Upper lobe of left lung (tissue), 6 donors: ENCODE data around the gene DPP6. TPM values are rescaled to one million over a fixed set of nuclear protein-coding genes. Genes with fewer than 3 reads are reported as not detected.

ENCODE experiments used
- ATAC-seq, 2 donors: fragments of 200-7000 bp; cut with Tn5 transposase; one replicate each; pipeline ENCODE4 v1.9.1; 2022; ENCODE audit warnings: mild to moderate bottlenecking in 2 of 2, moderate library complexity in 2 of 2; ENCODE audit not compliant: low FRiP score in 2 of 2
- DNase-seq, 2 donors: peaks; one replicate each; pipeline ENCODE4 v3.0.0-alpha.2; 2019 to 2020
- H3K27ac ChIP-seq, 4 donors: fragments of 200-600 bp; sonication (generic); one replicate each; pipeline ENCODE4 v1.5.1; 2016 to 2019
- H3K27me3 ChIP-seq, 4 donors: fragments of 200-600 bp; sonication (generic); one replicate each; pipeline ENCODE4 v1.5.1; 2017 to 2019
- H3K36me3 ChIP-seq, 4 donors: fragments of 200-600 bp; sonication (generic); one replicate each; pipeline ENCODE4 v1.5.1; 2016 to 2019
- H3K4me1 ChIP-seq, 4 donors: fragments of 200-600 bp; sonication (generic); one replicate each; pipeline ENCODE4 v1.5.1; 2018 to 2019
- H3K4me3 ChIP-seq, 4 donors: fragments of 200-600 bp; sonication (generic); one replicate each; pipeline ENCODE4 v1.5.1; 2017 to 2019; ENCODE audit warnings: mild to moderate bottlenecking in 2 of 4, moderate library complexity in 1 of 4
- H3K9me3 ChIP-seq, 4 donors: fragments of 200-600 bp; sonication (generic); one replicate each; pipeline ENCODE4 v1.5.1; 2018 to 2019
- EP300 ChIP-seq, 4 donors: sonication (generic); formaldehyde crosslinking; IDR thresholded peaks; one replicate each; pipeline ENCODE4 v1.5.1; 2017; ENCODE audit warnings: antibody characterized with exemption in 4 of 4, control low read depth in 2 of 4
- POLR2A ChIP-seq, 4 donors: fragments of 450-650 bp; IDR thresholded peaks; one replicate each; pipeline ENCODE4 v1.5.1; 2016 to 2017; ENCODE audit warnings: antibody characterized with exemption in 4 of 4, mild to moderate bottlenecking in 2 of 4
- POLR2AphosphoS5 ChIP-seq, 2 donors: sonication (generic); formaldehyde crosslinking; IDR thresholded peaks; one replicate each; pipeline ENCODE4 v1.5.1; 2017; ENCODE audit warnings: antibody characterized with exemption in 2 of 2
- WGBS, 2 donors: methylation state at CpG; one replicate each; pipeline ENCODE4 v1.1.5; 2017 to 2018; 5-methylcytosine and 5-hydroxymethylcytosine counted together
- total RNA-seq, 6 donors: library from RNA; depleted of rRNA in 4 of 6; stranded (reverse); fragments of >200 nt in 4 of 6; gene quantifications; one replicate each; pipeline versions ENCODE4 v1.1.0 to v1.2.1, GENCODE V29; 2016 to 2021
- TF ChIP-seq, protein P1 (sequence below), 6 experiments: fragments of 450-650 bp in 4 of 6; fragments of 200-600 bp in 2 of 6; sonication (generic) in 2 of 6; IDR thresholded peaks; one replicate each; pipeline ENCODE4 v1.5.1; 2016 to 2019; ENCODE audit warnings: antibody characterized with exemption in 6 of 6
- donor health status: DM: no; HTN: no; CAD: no; lungs with moderate emphysema.
- donor health status: DM: no; HTN: yes; CAD: no; lungs with severe emphysema.

The DPP6 gene
- total RNA-seq, 6 donors from 2014 or later, result 0.49 to 3.1 (median 0.86) TPM; not detected in 2

DNA sequence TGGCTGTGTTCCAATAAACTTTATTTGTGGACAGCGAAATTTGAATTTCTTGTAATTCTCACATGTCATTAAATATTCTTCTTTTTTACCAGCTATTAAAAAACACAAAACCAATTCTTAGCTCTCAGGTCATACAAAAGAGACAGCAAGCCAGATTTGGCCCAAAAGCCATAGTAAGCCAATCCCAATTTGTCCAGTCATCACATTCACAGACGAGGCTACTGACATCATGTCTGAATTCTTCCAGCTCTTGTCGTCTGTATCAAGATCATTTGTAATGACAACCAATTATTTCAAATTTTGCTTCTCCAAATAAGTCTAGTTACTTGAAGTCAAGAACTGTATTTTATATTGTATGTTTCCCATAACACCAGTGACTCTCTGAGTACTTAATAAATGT, 684.2 kb downstream of the DPP6 start:
- no peak for TF ChIP-seq EP300 (IDR thresholded peaks at IDR 0.05)
- TF ChIP-seq POLR2AphosphoS5 (IDR thresholded peaks at IDR 0.05), result no peak
- TF ChIP-seq, protein P1, sequence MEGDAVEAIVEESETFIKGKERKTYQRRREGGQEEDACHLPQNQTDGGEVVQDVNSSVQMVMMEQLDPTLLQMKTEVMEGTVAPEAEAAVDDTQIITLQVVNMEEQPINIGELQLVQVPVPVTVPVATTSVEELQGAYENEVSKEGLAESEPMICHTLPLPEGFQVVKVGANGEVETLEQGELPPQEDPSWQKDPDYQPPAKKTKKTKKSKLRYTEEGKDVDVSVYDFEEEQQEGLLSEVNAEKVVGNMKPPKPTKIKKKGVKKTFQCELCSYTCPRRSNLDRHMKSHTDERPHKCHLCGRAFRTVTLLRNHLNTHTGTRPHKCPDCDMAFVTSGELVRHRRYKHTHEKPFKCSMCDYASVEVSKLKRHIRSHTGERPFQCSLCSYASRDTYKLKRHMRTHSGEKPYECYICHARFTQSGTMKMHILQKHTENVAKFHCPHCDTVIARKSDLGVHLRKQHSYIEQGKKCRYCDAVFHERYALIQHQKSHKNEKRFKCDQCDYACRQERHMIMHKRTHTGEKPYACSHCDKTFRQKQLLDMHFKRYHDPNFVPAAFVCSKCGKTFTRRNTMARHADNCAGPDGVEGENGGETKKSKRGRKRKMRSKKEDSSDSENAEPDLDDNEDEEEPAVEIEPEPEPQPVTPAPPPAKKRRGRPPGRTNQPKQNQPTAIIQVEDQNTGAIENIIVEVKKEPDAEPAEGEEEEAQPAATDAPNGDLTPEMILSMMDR (IDR thresholded peaks at IDR 0.05), result no peak
- TF ChIP-seq POLR2A (IDR thresholded peaks at IDR 0.05), result no peak
- 67 to 78% methylated on average over 3 of the region's 3 CpGs for WGBS, 2 donors
- no peaks in the 10 kb centered on the region for H3K36me3 ChIP-seq
- no peak overlapping the region for H3K4me3 ChIP-seq
- no peaks in the 10 kb centered on the region for H3K9me3 ChIP-seq
- no peaks in the 10 kb centered on the region for H3K4me1 ChIP-seq
- no peak overlapping the region for H3K27ac ChIP-seq
- ATAC-seq (no peak), DNase-seq (no peak)
- no peaks in the 10 kb centered on the region for H3K27me3 ChIP-seq

DNA sequence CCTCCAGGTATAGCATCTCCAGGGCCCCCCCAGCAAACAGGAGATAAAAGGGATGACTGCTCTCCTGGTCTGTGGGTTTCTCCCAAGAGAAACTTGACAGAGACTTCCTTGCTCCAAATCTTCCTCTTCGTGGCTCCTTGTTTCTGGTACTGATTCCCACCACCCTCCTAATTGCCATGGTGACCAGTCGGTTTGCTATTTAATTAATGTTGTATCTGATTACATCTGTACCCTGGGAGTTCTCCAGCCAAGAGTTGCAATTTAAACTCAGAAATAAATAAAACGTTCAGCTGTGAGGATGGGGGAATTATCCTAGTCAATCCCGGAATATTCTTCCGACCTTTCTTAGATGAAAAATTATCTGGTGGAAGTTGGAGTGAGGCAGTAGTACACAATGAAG, 686.0 kb downstream of the DPP6 start:
- Histone ChIP-seq H3K27ac (no peak overlapping the region), H3K4me3 (no peak overlapping the region), H3K27me3 (no peaks in the 10 kb centered on the region), H3K9me3 (no peaks in the 10 kb centered on the region), H3K4me1 (no peaks in the 10 kb centered on the region), H3K36me3 (no peaks in the 10 kb centered on the region)
- 75 to 77% methylated on average over 5 of the region's 5 CpGs for WGBS, 2 donors
- DNase-seq, result no peak
- ATAC-seq, result no peak
- no peak for TF ChIP-seq POLR2AphosphoS5 (IDR thresholded peaks at IDR 0.05)
- TF ChIP-seq, protein P1 (IDR thresholded peaks at IDR 0.05), result no peak
- TF ChIP-seq EP300 (IDR thresholded peaks at IDR 0.05), result no peak
- no peak for TF ChIP-seq POLR2A (IDR thresholded peaks at IDR 0.05)

DNA sequence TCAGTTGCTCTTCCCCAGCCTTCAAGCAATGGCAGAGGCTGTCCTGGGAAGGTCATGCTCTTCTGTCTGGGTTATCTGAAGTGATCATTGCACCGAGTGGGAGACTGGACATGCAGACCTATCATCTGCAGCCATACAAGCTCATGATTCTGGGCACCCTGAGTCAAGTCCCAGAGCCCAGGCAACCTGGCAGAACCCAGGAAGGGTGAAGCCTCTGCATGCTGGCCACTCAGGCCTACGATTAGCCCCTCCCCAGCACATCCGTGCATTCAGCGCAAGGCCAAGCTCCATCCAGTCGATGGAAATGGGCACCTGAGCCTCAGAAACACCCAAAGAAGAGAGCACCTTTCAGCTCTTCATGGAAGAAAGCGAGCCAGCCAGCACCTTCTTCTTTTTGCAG, 688.9 kb downstream of the DPP6 start:
- H3K36me3 ChIP-seq, result no peaks in the 10 kb centered on the region
- TF ChIP-seq EP300 (IDR thresholded peaks at IDR 0.05) (no peak), POLR2AphosphoS5 (IDR thresholded peaks at IDR 0.05) (no peak), POLR2A (IDR thresholded peaks at IDR 0.05) (no peak)
- TF ChIP-seq, protein P1 (IDR thresholded peaks at IDR 0.05), result no peak
- H3K27ac ChIP-seq, result no peak overlapping the region
- WGBS, 2 donors, result 79 to 93% methylated on average over 2 to 6 of the region's 6 CpGs
- DNase-seq (no peak), ATAC-seq (no peak)
- no peaks in the 10 kb centered on the region for H3K27me3 ChIP-seq
- no peaks in the 10 kb centered on the region for H3K9me3 ChIP-seq
- no peaks in the 10 kb centered on the region for H3K4me1 ChIP-seq
- no peak overlapping the region for H3K4me3 ChIP-seq

- H3K27ac ChIP-seq, result no peak overlapping the region
- WGBS, 2 donors, result 79 to 87% methylated on average over 5 of the region's 5 CpGs
- H3K36me3 ChIP-seq, result no peaks in the 10 kb centered on the region
- DNase-seq (no peak), ATAC-seq (no peak)
- no peaks in the 10 kb centered on the region for H3K4me1 ChIP-seq
- H3K9me3 ChIP-seq, result no peaks in the 10 kb centered on the region
- no peak overlapping the region for H3K4me3 ChIP-seq
- TF ChIP-seq POLR2A (IDR thresholded peaks at IDR 0.05), result no peak
- TF ChIP-seq EP300 (IDR thresholded peaks at IDR 0.05), result no peak
- TF ChIP-seq POLR2AphosphoS5 (IDR thresholded peaks at IDR 0.05), result no peak
- TF ChIP-seq, protein P1 (IDR thresholded peaks at IDR 0.05), result no peak
- no peaks in the 10 kb centered on the region for H3K27me3 ChIP-seq
Observed at GRCh38 chr7:154743206-154743605, 691.0 kb downstream of the DPP6 start.

GRCh38 chr7:154744256-154744860, 692.2 kb downstream of the DPP6 start:
- Histone ChIP-seq H3K27ac (no peak overlapping the region), H3K27me3 (no peaks in the 10 kb centered on the region), H3K4me1 (no peaks in the 10 kb centered on the region), H3K4me3 (no peak overlapping the region), H3K9me3 (no peaks in the 10 kb centered on the region), H3K36me3 (no peaks in the 10 kb centered on the region)
- 29 to 31% methylated on average over 15 of the region's 15 CpGs for WGBS, 2 donors
- TF ChIP-seq, protein P1 (IDR thresholded peaks at IDR 0.05), result peak in 5 of 6 experiments; percentile 38 to 61 (median 60)
- no peak for TF ChIP-seq POLR2AphosphoS5 (IDR thresholded peaks at IDR 0.05)
- DNase-seq, result peak in 1 of 2 donors; percentile 86
- ATAC-seq, result peak in 1 of 2 donors; percentile 32
